Measurements from ENCODE around the gene ARHGAP28.

ARHGAP28 gene

DNA sequence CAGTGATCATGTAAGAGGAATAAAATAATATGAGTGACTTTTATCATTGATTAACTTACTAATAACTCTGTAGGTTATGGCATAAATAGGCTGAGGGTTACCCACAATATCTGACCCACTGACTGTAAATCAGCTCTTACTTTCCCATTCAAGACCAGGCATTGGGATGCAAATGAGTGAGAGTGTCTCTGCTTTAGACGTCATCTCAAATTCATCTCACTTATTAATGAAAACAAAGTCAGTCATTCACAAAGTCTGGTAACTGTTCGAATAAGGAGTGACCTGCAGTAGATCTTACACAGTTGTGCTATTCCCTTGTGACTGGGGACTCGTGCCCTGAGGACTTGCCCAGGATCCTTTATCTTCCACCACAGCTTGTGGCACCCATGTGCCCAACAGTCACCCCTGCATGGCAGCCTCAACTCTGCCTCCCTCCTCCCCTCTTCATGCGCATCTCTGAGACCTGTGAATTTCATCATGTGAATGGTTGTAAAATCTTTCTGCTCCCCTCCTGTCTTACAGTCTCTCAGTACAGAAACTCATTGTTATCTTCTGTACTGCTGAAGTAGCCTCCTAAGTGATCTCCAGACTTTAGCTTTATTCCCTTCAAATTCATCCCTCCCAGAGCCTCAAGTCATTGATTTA, 131.4 kb downstream of the ARHGAP28 start:
- Histone ChIP-seq H3K27me3 (ENCODE audit: insufficient read depth, low read depth, severe bottlenecking) (no peaks in the 10 kb centered on the region), H3K9me3 (ENCODE audit: severe bottlenecking) (no peaks in the 10 kb centered on the region), H3K27ac (no peak overlapping the region), H3K4me3 (ENCODE audit: low read depth, low read length) (no peak overlapping the region), H3K36me3 (no peaks in the 10 kb centered on the region)
- DNase-seq: no peak
- no peak for TF ChIP-seq CTCF (IDR thresholded peaks at IDR 0.05; ENCODE audit: low read depth, low read length)

DNA sequence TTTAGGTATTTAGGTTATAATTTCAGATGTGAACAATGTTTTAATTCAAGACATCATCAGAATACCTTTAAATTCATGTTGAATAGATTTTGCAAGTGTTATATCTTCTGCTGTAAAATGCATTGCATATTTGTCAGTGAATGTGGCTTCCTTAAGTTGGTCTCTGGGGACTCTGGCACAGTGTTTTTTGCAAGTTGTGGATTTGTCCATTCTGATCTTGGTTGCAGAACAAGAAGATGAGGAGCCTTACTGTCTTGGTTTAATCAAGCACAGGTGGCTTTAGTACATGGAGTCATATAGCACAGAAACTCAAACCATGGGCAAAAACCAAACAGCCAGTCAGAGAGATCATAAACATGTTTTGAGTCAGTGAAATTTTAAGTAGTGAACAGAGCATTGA, 135.7 kb downstream of the ARHGAP28 start:
- DNase-seq: no peak
- H3K27me3 ChIP-seq (ENCODE audit: insufficient read depth, low read depth, severe bottlenecking): no peaks in the 10 kb centered on the region
- no peak overlapping the region for H3K4me3 ChIP-seq (ENCODE audit: low read depth, low read length)
- H3K27ac ChIP-seq: no peak overlapping the region
- no peaks in the 10 kb centered on the region for H3K36me3 ChIP-seq
- no peaks in the 10 kb centered on the region for H3K9me3 ChIP-seq (ENCODE audit: severe bottlenecking)
- no peak for TF ChIP-seq CTCF (IDR thresholded peaks at IDR 0.05; ENCODE audit: low read depth, low read length)

- Histone ChIP-seq H3K27ac (no peak overlapping the region), H3K9me3 (ENCODE audit: severe bottlenecking) (no peaks in the 10 kb centered on the region), H3K27me3 (ENCODE audit: insufficient read depth, low read depth, severe bottlenecking) (no peaks in the 10 kb centered on the region), H3K36me3 (no peaks in the 10 kb centered on the region), H3K4me3 (ENCODE audit: low read depth, low read length) (no peak overlapping the region)
- TF ChIP-seq CTCF (IDR thresholded peaks at IDR 0.05; ENCODE audit: low read depth, low read length): no peak
- no peak for DNase-seq
Measured at GRCh38 chr18:6866552-6867085, 137.1 kb downstream of the ARHGAP28 start.

- Histone ChIP-seq H3K9me3 (ENCODE audit: severe bottlenecking) (no peaks in the 10 kb centered on the region), H3K4me3 (ENCODE audit: low read depth, low read length) (no peak overlapping the region), H3K36me3 (no peaks in the 10 kb centered on the region), H3K27ac (no peak overlapping the region), H3K27me3 (ENCODE audit: insufficient read depth, low read depth, severe bottlenecking) (no peaks in the 10 kb centered on the region)
- TF ChIP-seq CTCF (IDR thresholded peaks at IDR 0.05; ENCODE audit: low read depth, low read length): no peak
- DNase-seq: no peak
Measured at GRCh38 chr18:6868033-6868432, 138.5 kb downstream of the ARHGAP28 start.

DNA sequence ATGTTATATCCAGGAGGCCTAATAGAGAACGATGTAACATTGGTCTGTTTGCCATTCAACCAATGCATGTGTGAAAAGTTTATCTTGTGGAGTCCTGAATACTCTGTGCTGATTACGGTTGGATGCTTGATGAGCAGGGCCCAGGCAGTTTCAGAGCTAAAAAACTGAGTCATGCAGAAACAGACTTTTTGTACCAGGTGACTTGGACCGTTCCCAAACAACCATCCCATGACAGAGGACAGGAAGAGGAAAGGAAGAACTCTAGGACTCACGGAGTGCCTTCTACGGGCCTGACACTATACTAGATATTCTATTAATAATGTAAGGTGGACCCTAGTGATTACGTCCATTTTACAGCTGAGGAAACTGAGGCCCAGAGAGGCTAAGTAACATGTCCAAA, 142.1 kb downstream of the ARHGAP28 start:
- H3K27me3 ChIP-seq (ENCODE audit: insufficient read depth, low read depth, severe bottlenecking): no peaks in the 10 kb centered on the region
- no peak for DNase-seq
- H3K4me3 ChIP-seq (ENCODE audit: low read depth, low read length): no peak overlapping the region
- no peaks in the 10 kb centered on the region for H3K9me3 ChIP-seq (ENCODE audit: severe bottlenecking)
- H3K36me3 ChIP-seq: no peaks in the 10 kb centered on the region
- no peak overlapping the region for H3K27ac ChIP-seq
- no peak for TF ChIP-seq CTCF (IDR thresholded peaks at IDR 0.05; ENCODE audit: low read depth, low read length)

Measured in WERI-Rb-1 (cell line).